GM15510 (cell line): ENCODE data around the gene ATXN2.

Experiments
- POLR2A ChIP-seq: IDR thresholded peaks from 3 replicates; pipeline ENCODE4 v1.6.1; 2011; ENCODE audit warnings: borderline replicate concordance; ENCODE audit not compliant: insufficient read length; ENCODE audit errors: extremely low read depth

Gene ATXN2

GRCh38 chr12:111442301-111443045, 156.6 kb downstream of the ATXN2 start:
- no peak for TF ChIP-seq POLR2A

DNA sequence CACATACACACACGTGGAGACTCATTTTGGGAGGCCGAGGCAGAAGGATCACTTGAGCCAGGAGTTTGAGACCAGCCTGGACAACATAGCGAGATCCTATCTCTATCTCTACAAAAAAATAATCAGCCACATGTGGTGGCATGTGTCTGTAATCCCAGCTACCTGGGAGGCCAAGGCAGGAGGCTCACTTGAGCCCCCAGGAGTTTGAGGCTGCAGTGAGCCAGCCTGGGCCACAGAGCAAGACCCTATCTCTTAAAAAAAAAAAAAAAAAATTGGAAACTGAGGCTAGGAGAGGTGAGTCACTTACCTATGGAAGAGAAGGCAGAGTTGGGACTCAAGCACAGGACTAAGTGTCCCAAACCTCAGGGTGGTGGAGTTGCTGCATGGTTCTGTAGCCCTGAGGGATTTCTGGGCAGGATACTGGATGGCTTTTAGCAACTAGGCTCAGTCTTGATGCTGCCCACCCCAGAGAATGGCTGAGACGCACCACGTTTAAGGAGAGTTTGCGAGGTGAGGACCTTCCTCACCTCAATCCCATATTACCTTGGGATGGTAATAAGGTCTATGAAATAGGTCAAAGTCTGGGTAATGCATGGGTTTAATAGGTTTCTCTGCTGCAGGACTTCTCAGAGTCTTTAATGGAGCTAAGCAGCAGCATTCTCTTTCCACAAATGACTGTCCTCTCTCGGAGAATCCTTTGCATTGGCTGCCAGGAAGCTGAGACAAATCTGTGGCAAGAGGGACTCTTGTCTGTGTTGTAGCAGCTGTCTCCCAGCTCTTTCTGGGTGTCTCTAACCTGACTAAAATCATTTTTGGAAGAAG, 157.8 kb downstream of the ATXN2 start:
- no peak for TF ChIP-seq POLR2A

DNA sequence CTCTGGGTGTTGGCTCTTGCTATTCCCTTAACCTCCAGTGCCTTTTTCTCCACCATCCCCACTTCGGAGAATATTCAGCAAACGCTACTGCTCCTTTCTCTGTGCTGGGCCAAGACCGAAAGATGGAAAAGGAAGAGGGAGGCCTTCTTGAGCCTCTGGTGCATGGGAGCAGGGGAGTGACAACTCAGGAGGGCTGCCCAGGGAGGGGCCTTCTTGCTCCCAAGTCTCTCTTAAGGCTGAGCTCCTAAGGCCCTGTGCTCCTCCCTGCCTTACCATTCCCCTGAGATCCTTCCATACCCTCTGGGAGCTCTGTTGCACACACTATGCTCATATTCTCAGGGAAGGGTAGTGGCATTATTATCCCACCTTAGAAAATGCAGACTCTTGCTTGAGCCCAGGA, 158.5 kb downstream of the ATXN2 start:
- no peak for TF ChIP-seq POLR2A

DNA sequence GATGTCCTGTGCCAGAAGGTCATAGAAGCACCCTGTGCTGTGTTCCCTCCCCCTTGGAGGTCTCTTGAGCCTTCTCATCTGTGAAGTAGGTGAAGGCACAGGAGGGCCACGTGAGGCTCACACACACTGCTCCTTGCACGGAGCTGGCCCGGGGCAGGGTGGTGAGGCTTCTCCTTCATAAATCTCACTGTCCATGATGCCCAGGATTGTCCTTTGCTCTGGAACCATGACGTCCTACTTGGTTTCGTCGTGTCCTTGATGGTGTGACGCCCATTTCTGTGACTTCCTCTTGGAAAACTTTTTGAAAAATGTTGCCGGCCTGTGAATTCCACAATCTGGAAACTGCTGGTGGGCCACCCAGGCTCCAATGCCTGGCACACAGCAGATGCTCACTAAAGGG, 159.0 kb downstream of the ATXN2 start:
- no peak for TF ChIP-seq POLR2A

- no peak for TF ChIP-seq POLR2A
Measured at GRCh38 chr12:111439657-111440151, 159.4 kb downstream of the ATXN2 start.

GRCh38 chr12:111438481-111438880, 160.6 kb downstream of the ATXN2 start:
- TF ChIP-seq POLR2A, result no peak

DNA sequence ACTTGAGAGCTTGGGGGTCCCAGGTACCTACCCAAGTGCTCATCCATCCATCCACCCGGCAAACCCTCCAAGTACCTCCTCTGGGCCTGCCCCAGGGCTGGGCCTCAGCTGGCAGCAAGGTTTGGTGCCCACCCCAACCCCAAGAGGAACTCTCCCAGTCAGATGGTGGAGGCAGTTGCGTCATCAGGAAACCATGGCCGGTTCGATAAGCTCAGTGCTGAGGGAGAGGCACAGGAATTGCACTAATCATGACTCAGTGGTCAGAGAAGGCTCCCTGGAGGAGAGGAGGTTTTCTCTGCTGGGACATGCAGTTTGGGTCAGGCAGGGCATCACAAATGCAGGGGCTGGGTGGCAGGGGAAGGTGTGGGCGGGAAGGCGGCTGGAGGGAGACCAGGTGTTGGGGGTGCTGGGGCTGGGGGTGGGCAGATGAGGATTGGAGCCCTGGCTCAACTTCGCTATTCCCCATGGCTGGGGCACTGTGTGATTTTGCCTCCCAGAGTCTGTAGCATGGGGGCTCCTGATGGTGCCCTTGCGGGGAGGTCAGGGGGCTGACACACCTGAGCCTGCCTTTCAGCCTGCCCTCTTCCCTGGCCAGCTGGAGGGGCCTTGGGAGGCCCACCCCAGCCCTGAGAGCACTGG, 161.2 kb downstream of the ATXN2 start:
- no peak for TF ChIP-seq POLR2A

- no peak for TF ChIP-seq POLR2A
Measured at GRCh38 chr12:111436811-111437210, 162.3 kb downstream of the ATXN2 start.

DNA sequence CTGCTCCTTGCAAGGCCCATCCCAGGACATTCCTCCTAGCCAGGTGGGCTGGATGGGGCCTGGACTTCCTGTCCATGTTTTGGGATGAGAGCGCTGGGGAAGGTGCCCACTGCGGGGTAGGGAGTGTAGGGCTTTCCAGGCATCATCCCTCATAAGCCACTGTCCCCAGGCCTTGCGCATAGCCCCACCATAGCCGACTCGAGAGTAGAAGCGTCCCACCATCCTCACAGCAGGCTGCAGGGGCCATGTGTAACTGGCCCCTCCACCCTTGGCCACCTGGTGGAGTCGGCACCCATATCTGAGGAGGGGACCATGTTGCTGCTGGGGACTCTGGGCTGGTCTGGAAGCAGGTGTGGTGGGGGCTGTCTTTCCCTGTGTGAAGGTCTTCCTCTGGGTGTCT, 162.8 kb downstream of the ATXN2 start:
- TF ChIP-seq POLR2A, result no peak

- TF ChIP-seq POLR2A, result no peak
Measured at GRCh38 chr12:111435661-111436201, 163.4 kb downstream of the ATXN2 start.

- peak; percentile 38 for TF ChIP-seq POLR2A
Measured at GRCh38 chr12:111434680-111435338, 164.3 kb downstream of the ATXN2 start.

- TF ChIP-seq POLR2A, result no peak
Measured at GRCh38 chr12:111434049-111434448, 165.1 kb downstream of the ATXN2 start.

DNA sequence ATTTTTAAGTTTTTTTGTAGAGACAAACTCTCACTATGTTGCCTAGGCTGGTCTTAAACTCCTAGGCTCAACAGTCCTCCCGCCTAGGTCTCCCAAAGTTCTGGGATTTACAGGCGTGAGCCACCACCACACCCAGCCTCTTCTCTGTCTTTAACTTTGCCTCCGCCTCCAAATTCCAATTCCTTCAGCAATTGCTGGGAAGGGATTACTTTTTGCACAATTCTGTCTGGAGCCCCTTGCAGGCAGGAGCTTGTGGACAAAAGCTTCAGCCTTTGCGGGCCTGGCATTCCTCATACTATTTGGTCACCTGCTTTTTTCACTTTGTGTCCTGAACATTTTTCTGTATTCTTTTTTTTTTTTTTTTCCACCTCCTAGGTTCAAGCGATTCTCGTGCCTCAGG, 167.3 kb downstream of the ATXN2 start:
- no peak for TF ChIP-seq POLR2A
